ENCODE data around the gene BBLN. TPM values are rescaled to one million over a fixed set of nuclear protein-coding genes. Genes with fewer than 3 reads are reported as not detected.

Gene BBLN
- total and polyA plus RNA-seq, 2 donors (not counting 1 experiment from before 2014, with no cell fraction given), result 44.3 to 148 TPM

GRCh38 chr9:128160603-128160987 is 530 bp downstream of the BBLN start:
- H3K9me3 ChIP-seq (ENCODE audit: control extremely low read depth in 1 of 3, control insufficient read depth in 2 of 3, insufficient read depth in 1 of 3, low read length in 2 of 3), result no peaks in the 10 kb centered on the region
- DNase-seq (no peak), ATAC-seq (ENCODE audit: low read depth) (no peak)
- peak overlapping the region; percentile 70 to 99 (median 86) for H3K4me3 ChIP-seq (ENCODE audit: control extremely low read depth in 1 of 5, extremely low read depth in 1 of 5, insufficient read depth in 1 of 5, low read depth in 2 of 5, low read length in 4 of 5)
- Mint-ChIP-seq H3K9me3 (ENCODE audit: insufficient read depth) (no peaks in the 10 kb centered on the region), H3K4me3 (peak overlapping the region; percentile 83), H3K27me3 (no peaks in the 10 kb centered on the region), H3K4me1 (peaks cover 12% of the 10 kb centered on the region), H3K27ac (peak overlapping the region; percentile 87)
- peak overlapping the region; percentile 55 to 65 for H3K27ac ChIP-seq (ENCODE audit: low read length in 2 of 2)
- peaks cover 14% of the 10 kb centered on the region for H3K79me2 ChIP-seq (ENCODE audit: control insufficient read depth, insufficient read depth, low read length)
- peaks cover 0 to 12% of the 10 kb centered on the region in 2 experiments for H3K36me3 ChIP-seq (replicated peaks in 1 of 2; ENCODE audit: control extremely low read depth in 1 of 2, control insufficient read depth in 1 of 2, extremely low read depth in 1 of 2, insufficient read depth in 2 of 2, low read length in 1 of 2)
- H3K4me2 ChIP-seq (replicated peaks; ENCODE audit: low read depth, low read length, poor library complexity, severe bottlenecking), result peak overlapping the region; percentile 100
- no peaks in the 10 kb centered on the region for H3K27me3 ChIP-seq (replicated peaks in 1 of 4; ENCODE audit: control extremely low read depth in 1 of 4, control insufficient read depth in 3 of 4, insufficient read depth in 4 of 4, low read length in 3 of 4)
- no peaks in the 10 kb centered on the region for H4K20me1 ChIP-seq (ENCODE audit: control insufficient read depth, insufficient read depth, low read length, poor library complexity, severe bottlenecking)
- ChIA-PET POLR2A (interaction anchor here (1.0 to 2.5 kb wide), 5 partner anchors 9 to 90 kb away, joined by 3 to 11 read pairs (median 3); partner anchors contain the start of gene CIZ1), CTCF (interaction anchor here (1.2 kb wide), 1 partner anchor 30 kb away, joined by 3 read pairs; the partner anchor contains the start of gene CIZ1)
- H3K9ac ChIP-seq (ENCODE audit: low read length), result peak overlapping the region; percentile 93
- peak overlapping the region; percentile 98 for H2AFZ ChIP-seq (ENCODE audit: insufficient read depth, low read depth, low read length, poor library complexity, severe bottlenecking)
- TF ChIP-seq EZH2 (IDR thresholded peaks at IDR 0.05; ENCODE audit: borderline replicate concordance, insufficient read depth, low read depth, low read length, poor library complexity, severe bottlenecking), result no peak
- no peak for TF ChIP-seq CTCF (IDR thresholded peaks at IDR 0.05)
- 0% methylated on average over 21 of the region's 23 CpGs for WGBS (ENCODE audit: insufficient coverage)
- H3K4me1 ChIP-seq (ENCODE audit: control insufficient read depth in 2 of 2, insufficient read depth in 2 of 2, low read length in 2 of 2), result peaks cover 6 to 17% of the 10 kb centered on the region in 2 donors
- intact Hi-C loops (cut with micrococcal nuclease), result loop anchor here (1.0 kb wide), 3 partner anchors 31 to 180 kb away; partner anchors contain the start of genes CIZ1 and SLC27A4

- ChIA-PET CTCF (interaction anchor here (0.6 to 1.4 kb wide), 3 partner anchors 29 to 176 kb away, joined by 4 to 5 read pairs (median 4); partner anchors contain the start of gene CIZ1), POLR2A (interaction anchor here (0.6 to 2.5 kb wide), 4 partner anchors 8 to 257 kb away, joined by 3 to 11 read pairs (median 4); partner anchors contain the start of genes CIZ1, GOLGA2 and SWI5)
- DNase-seq (no peak), ATAC-seq (ENCODE audit: low read depth) (no peak)
- Histone ChIP-seq H3K27ac (ENCODE audit: low read length in 2 of 2) (no peak overlapping the region), H2AFZ (ENCODE audit: insufficient read depth, low read depth, low read length, poor library complexity, severe bottlenecking) (no peak overlapping the region), H3K4me1 (ENCODE audit: control insufficient read depth in 2 of 2, insufficient read depth in 2 of 2, low read length in 2 of 2) (peaks cover 6 to 17% of the 10 kb centered on the region in 2 donors), H3K36me3 (replicated peaks in 1 of 2; ENCODE audit: control extremely low read depth in 1 of 2, control insufficient read depth in 1 of 2, extremely low read depth in 1 of 2, insufficient read depth in 2 of 2, low read length in 1 of 2) (peaks cover 0 to 16% of the 10 kb centered on the region in 2 experiments), H3K9me3 (ENCODE audit: control extremely low read depth in 1 of 3, control insufficient read depth in 2 of 3, insufficient read depth in 1 of 3, low read length in 2 of 3) (no peaks in the 10 kb centered on the region), H3K79me2 (ENCODE audit: control insufficient read depth, insufficient read depth, low read length) (peaks cover 14% of the 10 kb centered on the region), H4K20me1 (ENCODE audit: control insufficient read depth, insufficient read depth, low read length, poor library complexity, severe bottlenecking) (no peaks in the 10 kb centered on the region), H3K4me3 (ENCODE audit: control extremely low read depth in 1 of 5, extremely low read depth in 1 of 5, insufficient read depth in 1 of 5, low read depth in 2 of 5, low read length in 4 of 5) (peak overlapping the region in 2 of 5 experiments; percentile 86 to 99), H3K4me2 (replicated peaks; ENCODE audit: low read depth, low read length, poor library complexity, severe bottlenecking) (peak overlapping the region; percentile 100), H3K27me3 (replicated peaks in 1 of 4; ENCODE audit: control extremely low read depth in 1 of 4, control insufficient read depth in 3 of 4, insufficient read depth in 4 of 4, low read length in 3 of 4) (no peaks in the 10 kb centered on the region), H3K9ac (ENCODE audit: low read length) (peak overlapping the region; percentile 93)
- Mint-ChIP-seq H3K4me1 (peaks cover 12% of the 10 kb centered on the region), H3K27me3 (no peaks in the 10 kb centered on the region), H3K9me3 (ENCODE audit: insufficient read depth) (no peaks in the 10 kb centered on the region), H3K4me3 (peak overlapping the region; percentile 83), H3K27ac (no peak overlapping the region)
- intact Hi-C loops (cut with micrococcal nuclease), result no loop called here
- whole genome bisulfite sequencing (ENCODE audit: insufficient coverage), result 98% methylated on average over 7 of the region's 13 CpGs
- no peak for TF ChIP-seq CTCF (IDR thresholded peaks at IDR 0.05)
- no peak for TF ChIP-seq EZH2 (IDR thresholded peaks at IDR 0.05; ENCODE audit: borderline replicate concordance, insufficient read depth, low read depth, low read length, poor library complexity, severe bottlenecking)
These were observed 1.3 kb downstream of the BBLN start for GRCh38 chr9:128161215-128161902.

Data from B cell (primary cell).